Measurements from ENCODE around the gene TTC39B.

Gene TTC39B

DNA sequence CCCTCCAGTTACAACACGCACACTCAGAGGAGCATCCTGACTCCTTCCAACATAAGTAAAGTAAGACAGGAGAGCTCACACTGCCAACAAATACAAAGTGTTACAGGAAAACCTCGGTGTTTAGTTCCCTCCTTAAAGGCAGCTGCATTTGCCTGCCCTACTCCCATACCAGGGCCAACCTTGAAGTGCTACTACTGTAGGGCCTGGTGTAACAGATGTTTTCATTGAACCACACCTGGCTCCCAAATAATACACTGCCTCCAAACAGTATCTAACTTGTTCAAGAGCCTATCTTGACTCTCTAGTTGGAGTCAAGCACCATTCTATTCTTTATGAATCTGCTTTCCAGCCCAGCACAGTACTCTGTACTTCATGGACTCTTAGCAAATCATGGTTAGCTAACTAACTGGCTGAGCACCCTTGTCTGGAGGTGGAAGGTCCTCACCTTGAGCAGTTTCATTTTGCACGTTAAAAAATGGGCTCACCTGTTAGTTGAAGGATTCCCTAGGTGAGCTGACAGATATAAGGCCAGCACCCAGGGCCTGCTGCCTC lies 34.6 kb downstream of the TTC39B start:
- in situ Hi-C loops (cut with MboI; ENCODE audit: low sequenced_read_pairs) = no loop called here
- DNase-seq (ENCODE audit: low spot score in 2 of 2) = no peak
- H3K4me3 ChIP-seq = no peak overlapping the region
- no peaks in the 10 kb centered on the region for H3K4me1 ChIP-seq
- H3K36me3 ChIP-seq (replicated peaks) = no peaks in the 10 kb centered on the region
- H3K9me3 ChIP-seq = no peaks in the 10 kb centered on the region
- H3K27me3 ChIP-seq (ENCODE audit: low read depth) = no peaks in the 10 kb centered on the region

- Histone ChIP-seq H3K27me3 (ENCODE audit: low read depth) (no peaks in the 10 kb centered on the region), H3K4me1 (no peaks in the 10 kb centered on the region), H3K36me3 (replicated peaks) (no peaks in the 10 kb centered on the region), H3K9me3 (no peaks in the 10 kb centered on the region), H3K4me3 (no peak overlapping the region)
- in situ Hi-C loops (cut with MboI; ENCODE audit: low sequenced_read_pairs) = no loop called here
- no peak for DNase-seq (ENCODE audit: low spot score in 2 of 2)
Observed at GRCh38 chr9:15271403-15271802, 35.6 kb downstream of the TTC39B start.

GRCh38 chr9:15268782-15269181 lies 38.2 kb downstream of the TTC39B start:
- Histone ChIP-seq H3K4me1 (no peaks in the 10 kb centered on the region), H3K36me3 (replicated peaks) (no peaks in the 10 kb centered on the region), H3K9me3 (no peaks in the 10 kb centered on the region), H3K4me3 (no peak overlapping the region), H3K27me3 (ENCODE audit: low read depth) (no peaks in the 10 kb centered on the region)
- in situ Hi-C loops (cut with MboI; ENCODE audit: low sequenced_read_pairs) = no loop called here
- no peak for DNase-seq (ENCODE audit: low spot score in 2 of 2)

- H3K4me3 ChIP-seq = no peak overlapping the region
- in situ Hi-C loops (cut with MboI; ENCODE audit: low sequenced_read_pairs) = no loop called here
- no peaks in the 10 kb centered on the region for H3K27me3 ChIP-seq (ENCODE audit: low read depth)
- no peaks in the 10 kb centered on the region for H3K4me1 ChIP-seq
- DNase-seq (ENCODE audit: low spot score in 2 of 2) = no peak
- H3K36me3 ChIP-seq (replicated peaks) = no peaks in the 10 kb centered on the region
- H3K9me3 ChIP-seq = no peaks in the 10 kb centered on the region
Observed at GRCh38 chr9:15268317-15268716, 38.7 kb downstream of the TTC39B start.

- no peak for DNase-seq (ENCODE audit: low spot score in 2 of 2)
- Histone ChIP-seq H3K27me3 (ENCODE audit: low read depth) (no peaks in the 10 kb centered on the region), H3K36me3 (replicated peaks) (no peaks in the 10 kb centered on the region), H3K4me3 (no peak overlapping the region), H3K4me1 (no peaks in the 10 kb centered on the region), H3K9me3 (no peaks in the 10 kb centered on the region)
- in situ Hi-C loops (cut with MboI; ENCODE audit: low sequenced_read_pairs) = no loop called here
Observed at GRCh38 chr9:15264918-15265317, 42.1 kb downstream of the TTC39B start.

DNA sequence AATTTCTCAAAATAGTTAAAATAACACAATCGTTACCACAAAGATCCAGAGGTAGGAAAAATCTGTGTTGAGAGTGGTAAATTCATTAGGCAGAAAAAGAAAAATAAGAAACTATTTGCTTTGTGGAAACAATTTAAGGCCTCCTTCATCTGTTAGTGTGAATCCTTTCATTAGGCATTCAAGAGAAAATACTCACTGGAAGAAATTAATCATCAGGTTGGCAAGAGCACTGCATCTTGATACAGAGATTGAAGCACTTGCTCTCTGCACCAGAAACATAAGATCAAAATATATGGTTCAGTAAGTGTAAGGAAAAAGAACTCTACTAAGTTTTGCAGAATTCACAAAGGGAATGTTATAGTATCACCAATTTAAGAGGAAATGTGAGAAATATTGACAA lies 44.4 kb downstream of the TTC39B start:
- H3K4me1 ChIP-seq = no peaks in the 10 kb centered on the region
- no peak for DNase-seq (ENCODE audit: low spot score in 2 of 2)
- no peak overlapping the region for H3K4me3 ChIP-seq
- H3K36me3 ChIP-seq (replicated peaks) = no peaks in the 10 kb centered on the region
- no peaks in the 10 kb centered on the region for H3K27me3 ChIP-seq (ENCODE audit: low read depth)
- H3K9me3 ChIP-seq = no peaks in the 10 kb centered on the region
- in situ Hi-C loops (cut with MboI; ENCODE audit: low sequenced_read_pairs) = no loop called here

DNA sequence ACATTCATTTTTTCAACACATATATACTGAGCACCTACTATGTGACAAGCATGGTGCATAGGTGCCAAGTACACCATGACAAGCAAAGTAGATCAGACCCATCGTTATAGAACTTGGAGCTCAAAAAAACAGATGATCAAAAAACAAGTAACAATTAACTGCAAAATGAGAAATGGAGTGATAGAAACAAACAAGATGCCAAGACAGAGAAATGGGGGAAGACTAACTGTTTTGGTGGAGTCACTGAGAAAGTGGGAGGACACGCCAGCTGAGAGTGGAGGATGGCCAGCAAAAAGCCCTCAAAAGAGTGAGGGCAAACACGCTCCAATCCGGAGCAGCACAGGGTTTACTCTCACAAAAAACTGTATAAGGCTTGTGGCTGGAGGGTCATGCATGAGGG lies 50.6 kb downstream of the TTC39B start:
- in situ Hi-C loops (cut with MboI; ENCODE audit: low sequenced_read_pairs) = no loop called here
- no peaks in the 10 kb centered on the region for H3K36me3 ChIP-seq (replicated peaks)

DNA sequence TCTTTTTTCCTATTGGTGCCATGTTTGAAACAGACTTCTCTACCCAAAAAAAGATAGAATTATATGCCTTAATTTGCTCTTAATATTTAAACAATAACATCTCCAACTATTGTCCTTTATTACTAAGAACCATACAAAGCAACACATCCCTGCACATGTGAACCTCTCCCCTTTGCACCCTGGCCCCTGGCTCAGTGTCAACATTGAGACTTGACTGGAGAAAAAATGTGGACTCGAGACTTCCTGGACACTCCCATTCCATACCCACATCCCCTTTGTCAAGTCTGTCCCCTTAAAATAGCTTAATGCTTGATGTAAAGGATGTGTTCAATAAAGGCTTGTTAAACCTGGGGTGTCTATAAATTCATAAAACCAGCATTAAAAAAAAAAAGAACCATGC lies 53.2 kb downstream of the TTC39B start:
- Histone ChIP-seq H3K4me3 (no peak overlapping the region), H3K9me3 (no peaks in the 10 kb centered on the region), H3K27me3 (ENCODE audit: low read depth) (no peaks in the 10 kb centered on the region), H3K4me1 (no peaks in the 10 kb centered on the region; the same call in 1 of the 2 replicates), H3K36me3 (replicated peaks) (no peaks in the 10 kb centered on the region)
- no peak for DNase-seq (ENCODE audit: low spot score in 2 of 2)
- in situ Hi-C loops (cut with MboI; ENCODE audit: low sequenced_read_pairs) = no loop called here

More for the DNA sequence above, 50.6 kb downstream of the TTC39B start:
- Histone ChIP-seq H3K27me3 (ENCODE audit: low read depth) (no peaks in the 10 kb centered on the region), H3K4me1 (no peaks in the 10 kb centered on the region), H3K9me3 (no peaks in the 10 kb centered on the region), H3K4me3 (no peak overlapping the region)
- DNase-seq (ENCODE audit: low spot score in 2 of 2) = no peak

- in situ Hi-C loops (cut with MboI; ENCODE audit: low sequenced_read_pairs) = no loop called here
- DNase-seq (ENCODE audit: low spot score in 2 of 2) = no peak
- Histone ChIP-seq H3K27me3 (ENCODE audit: low read depth) (no peaks in the 10 kb centered on the region), H3K9me3 (no peaks in the 10 kb centered on the region), H3K36me3 (replicated peaks) (no peaks in the 10 kb centered on the region), H3K4me1 (no peaks in the 10 kb centered on the region; the same call in 1 of the 2 replicates), H3K4me3 (no peak overlapping the region)
Observed at GRCh38 chr9:15253197-15253596, 53.8 kb downstream of the TTC39B start.

DNA sequence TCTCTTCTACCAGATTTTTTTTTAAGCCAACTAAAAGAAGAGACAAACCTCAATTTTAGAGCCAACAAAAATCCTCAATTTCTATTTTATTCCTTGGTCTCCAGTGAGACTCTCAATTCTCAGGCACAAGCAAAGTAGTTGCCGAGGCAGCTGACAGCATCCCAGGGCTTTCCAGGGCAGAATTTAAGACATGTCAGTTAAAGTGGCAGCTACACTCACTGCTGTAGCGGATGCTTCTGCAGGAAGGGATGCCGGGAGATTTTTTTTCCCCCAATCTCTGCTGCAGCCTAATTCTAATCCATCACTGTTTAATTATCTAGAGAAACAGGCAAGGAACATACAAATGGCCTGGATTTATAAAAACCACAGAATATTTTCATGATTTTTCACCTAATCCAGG lies 57.0 kb downstream of the TTC39B start:
- in situ Hi-C loops (cut with MboI; ENCODE audit: low sequenced_read_pairs) = no loop called here
- Histone ChIP-seq H3K36me3 (replicated peaks) (no peaks in the 10 kb centered on the region), H3K4me1 (no peaks in the 10 kb centered on the region; the same call in 1 of the 2 replicates), H3K9me3 (no peaks in the 10 kb centered on the region), H3K4me3 (no peak overlapping the region), H3K27me3 (ENCODE audit: low read depth) (no peaks in the 10 kb centered on the region)
- no peak for DNase-seq (ENCODE audit: low spot score in 2 of 2)

- H3K9me3 ChIP-seq = no peaks in the 10 kb centered on the region
- in situ Hi-C loops (cut with MboI; ENCODE audit: low sequenced_read_pairs) = no loop called here
- H3K36me3 ChIP-seq (replicated peaks) = no peaks in the 10 kb centered on the region
- no peaks in the 10 kb centered on the region; the same call in 1 of the 2 replicates for H3K4me1 ChIP-seq
- H3K4me3 ChIP-seq = no peak overlapping the region
- H3K27me3 ChIP-seq (ENCODE audit: low read depth) = no peaks in the 10 kb centered on the region
- peak in 1 of 2 experiments; percentile 18 for DNase-seq (ENCODE audit: low spot score in 2 of 2)
Observed at GRCh38 chr9:15249042-15249818, 57.8 kb downstream of the TTC39B start.

DNA sequence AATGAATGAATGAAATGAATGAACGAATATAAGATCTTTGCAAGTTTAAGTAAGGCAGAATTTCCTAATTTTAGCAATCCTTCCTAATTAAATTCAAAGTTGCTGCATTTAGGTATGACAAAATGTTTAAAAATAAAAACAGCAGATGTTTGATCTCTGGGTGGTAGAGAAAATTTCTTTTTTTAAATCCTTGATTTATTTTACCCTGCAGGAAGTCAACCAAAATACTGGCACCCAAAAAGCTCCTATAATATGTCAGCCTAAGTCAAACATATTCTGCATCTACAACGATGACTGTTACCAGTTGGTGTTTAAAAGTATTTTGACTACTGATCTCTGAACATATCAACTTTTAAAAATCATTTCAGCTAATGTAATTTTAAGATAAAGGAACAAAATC lies 58.4 kb downstream of the TTC39B start:
- H3K27me3 ChIP-seq (ENCODE audit: low read depth) = no peaks in the 10 kb centered on the region
- no peak for DNase-seq (ENCODE audit: low spot score in 2 of 2)
- H3K9me3 ChIP-seq = no peaks in the 10 kb centered on the region
- in situ Hi-C loops (cut with MboI; ENCODE audit: low sequenced_read_pairs) = no loop called here
- H3K4me1 ChIP-seq = no peaks in the 10 kb centered on the region; the same call in 1 of the 2 replicates
- no peak overlapping the region for H3K4me3 ChIP-seq
- H3K36me3 ChIP-seq (replicated peaks) = no peaks in the 10 kb centered on the region

DNA sequence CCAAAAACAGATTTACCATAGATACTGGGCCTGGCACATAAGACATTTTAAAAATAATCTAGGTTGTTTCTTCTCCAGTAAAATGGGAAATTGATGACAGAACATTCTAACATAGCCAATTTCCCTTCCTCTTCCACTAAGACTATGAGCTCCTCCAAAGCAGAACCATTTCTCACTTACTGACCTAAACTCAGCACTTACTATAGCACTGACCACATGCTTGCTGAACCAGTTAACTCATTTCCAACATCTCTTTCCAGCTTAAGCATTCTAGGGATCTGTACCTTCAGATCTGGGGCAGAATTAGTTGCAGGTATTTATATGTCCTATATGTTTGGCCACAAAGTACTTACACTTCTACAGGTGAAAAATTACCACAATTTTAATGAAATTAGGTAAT lies 58.9 kb downstream of the TTC39B start:
- Histone ChIP-seq H3K4me1 (no peaks in the 10 kb centered on the region; the same call in 1 of the 2 replicates), H3K4me3 (no peak overlapping the region), H3K36me3 (replicated peaks) (no peaks in the 10 kb centered on the region), H3K27me3 (ENCODE audit: low read depth) (no peaks in the 10 kb centered on the region), H3K9me3 (no peaks in the 10 kb centered on the region)
- in situ Hi-C loops (cut with MboI; ENCODE audit: low sequenced_read_pairs) = no loop called here
- no peak for DNase-seq (ENCODE audit: low spot score in 2 of 2)

GRCh38 chr9:15246708-15247107 lies 60.3 kb downstream of the TTC39B start:
- in situ Hi-C loops (cut with MboI; ENCODE audit: low sequenced_read_pairs) = no loop called here
- Histone ChIP-seq H3K9me3 (no peaks in the 10 kb centered on the region), H3K4me3 (no peak overlapping the region), H3K4me1 (no peaks in the 10 kb centered on the region; the same call in 1 of the 2 replicates), H3K27me3 (ENCODE audit: low read depth) (no peaks in the 10 kb centered on the region), H3K36me3 (replicated peaks) (no peaks in the 10 kb centered on the region)
- DNase-seq (ENCODE audit: low spot score in 2 of 2) = no peak

Data from HAP-1 (cell line).